Vagina (tissue), 2 donors: Measurements from ENCODE around the gene ANKZF1.

Experiments used
- POLR2A ChIP-seq, 2 donors: fragments of 450-650 bp; IDR thresholded peaks; one replicate each; pipeline ENCODE4 v1.6.1; 2017; ENCODE audit warnings: antibody characterized with exemption in 2 of 2, mild to moderate bottlenecking in 2 of 2, moderate library complexity in 2 of 2
- POLR2AphosphoS5 ChIP-seq, 2 donors: sonication (generic); formaldehyde crosslinking; IDR thresholded peaks; one replicate each; pipeline ENCODE4 v1.9.0; 2017; ENCODE audit warnings: antibody characterized with exemption in 2 of 2, mild to moderate bottlenecking in 2 of 2, low read depth in 1 of 2; ENCODE audit not compliant: insufficient read depth in 1 of 2
- TF ChIP-seq, protein P1 (sequence below), 3 experiments: fragments of 450-650 bp in 2 of 3; fragments of 200-600 bp in 1 of 3; sonication (generic) in 1 of 3; IDR thresholded peaks; one replicate each; pipeline ENCODE4 v1.5.1; 2017 to 2019; ENCODE audit warnings: antibody characterized with exemption in 3 of 3, mild to moderate bottlenecking in 2 of 3, moderate library complexity in 2 of 3

- TF ChIP-seq POLR2A (IDR thresholded peaks at IDR 0.05) (no peak), POLR2AphosphoS5 (IDR thresholded peaks at IDR 0.05; ENCODE audit: insufficient read depth in 1 of 2, low read depth in 1 of 2) (no peak)
- TF ChIP-seq, protein P1, sequence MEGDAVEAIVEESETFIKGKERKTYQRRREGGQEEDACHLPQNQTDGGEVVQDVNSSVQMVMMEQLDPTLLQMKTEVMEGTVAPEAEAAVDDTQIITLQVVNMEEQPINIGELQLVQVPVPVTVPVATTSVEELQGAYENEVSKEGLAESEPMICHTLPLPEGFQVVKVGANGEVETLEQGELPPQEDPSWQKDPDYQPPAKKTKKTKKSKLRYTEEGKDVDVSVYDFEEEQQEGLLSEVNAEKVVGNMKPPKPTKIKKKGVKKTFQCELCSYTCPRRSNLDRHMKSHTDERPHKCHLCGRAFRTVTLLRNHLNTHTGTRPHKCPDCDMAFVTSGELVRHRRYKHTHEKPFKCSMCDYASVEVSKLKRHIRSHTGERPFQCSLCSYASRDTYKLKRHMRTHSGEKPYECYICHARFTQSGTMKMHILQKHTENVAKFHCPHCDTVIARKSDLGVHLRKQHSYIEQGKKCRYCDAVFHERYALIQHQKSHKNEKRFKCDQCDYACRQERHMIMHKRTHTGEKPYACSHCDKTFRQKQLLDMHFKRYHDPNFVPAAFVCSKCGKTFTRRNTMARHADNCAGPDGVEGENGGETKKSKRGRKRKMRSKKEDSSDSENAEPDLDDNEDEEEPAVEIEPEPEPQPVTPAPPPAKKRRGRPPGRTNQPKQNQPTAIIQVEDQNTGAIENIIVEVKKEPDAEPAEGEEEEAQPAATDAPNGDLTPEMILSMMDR (IDR thresholded peaks at IDR 0.05) = no peak
These were observed 50.4 kb downstream of the ANKZF1 start for GRCh38 chr2:219279916-219280516.
